HepG2 (cell line): ENCODE results near the gene SLC2A8. TPM values are rescaled to one million over a fixed set of nuclear protein-coding genes. Genes with fewer than 3 reads are reported as not detected.
A peak's percentile ranks its signal among the peaks of the same experiment; 100 is the strongest.

Source experiments
- EED ChIP-seq: sonication (generic); formaldehyde crosslinking; IDR thresholded peaks from 2 replicates; pipeline ENCODE4 v1.5.0; 2020; ENCODE audit warnings: mild to moderate bottlenecking, missing genetic modification reagents
- FOXK1 ChIP-seq: sonication (generic); formaldehyde crosslinking; IDR thresholded peaks from 2 replicates; pipeline ENCODE4 v1.4.0; 2020; ENCODE audit warnings: low read depth, missing genetic modification reagents, borderline replicate concordance
- JDP2 ChIP-seq: sonication (generic); formaldehyde crosslinking; IDR thresholded peaks from 2 replicates; pipeline ENCODE4 v1.8.1; 2022; ENCODE audit warnings: missing genetic modification reagents, borderline replicate concordance
- MAFK ChIP-seq, 2 experiments: IDR thresholded peaks in 1 of 2; conservative IDR thresholded peaks in 1 of 2; 2 replicates each; pipeline ENCODE4 v1.6.1; 2011; ENCODE audit warnings: improper control_type of control experiment in 2 of 2, low read length in 2 of 2
- MLLT10 ChIP-seq: sonication (generic); formaldehyde crosslinking; IDR thresholded peaks from 2 replicates; pipeline ENCODE4 v1.4.0; 2020; ENCODE audit warnings: missing genetic modification reagents
- NCOA1 ChIP-seq: sonication (generic); formaldehyde crosslinking; IDR thresholded peaks from 2 replicates; pipeline ENCODE4 v1.9.0; 2021; ENCODE audit warnings: missing genetic modification reagents
- NFKB2 ChIP-seq: sonication (generic); formaldehyde crosslinking; IDR thresholded peaks from 2 replicates; pipeline ENCODE4 v1.4.0; 2020; ENCODE audit warnings: missing genetic modification reagents, borderline replicate concordance
- PLRG1 ChIP-seq: fragments of 450-650 bp; conservative IDR thresholded peaks from 2 replicates; pipeline ENCODE4 v1.6.1; 2016
- RBAK ChIP-seq: sonication (generic); formaldehyde crosslinking; IDR thresholded peaks from 2 replicates; pipeline ENCODE4 v1.5.1; 2020; ENCODE audit warnings: mild to moderate bottlenecking, missing genetic modification reagents
- TCF12 ChIP-seq, 2 experiments: fragments of 450-650 bp in 1 of 2; sonication (generic) in 1 of 2; formaldehyde crosslinking in 1 of 2; IDR thresholded peaks; 2 replicates each; pipeline versions ENCODE4 v1.6.1 to v1.8.0; 2017 to 2022; ENCODE audit warnings: antibody characterized with exemption in 1 of 2, mild to moderate bottlenecking in 1 of 2, missing genetic modification reagents in 1 of 2, moderate library complexity in 1 of 2
- TP53 ChIP-seq: sonication (generic); formaldehyde crosslinking; conservative IDR thresholded peaks from 2 replicates; pipeline ENCODE4 v1.4.0; 2020; ENCODE audit warnings: missing genetic modification reagents
- ZNF703 ChIP-seq: sonication (generic); formaldehyde crosslinking; IDR thresholded peaks from 2 replicates; pipeline ENCODE4 v1.5.1; 2020; ENCODE audit warnings: missing genetic modification reagents, mild to moderate bottlenecking, moderate library complexity, borderline replicate concordance
- polyA plus RNA-seq, 8 experiments: library from polyadenylated mRNA; depleted of rRNA in 3 of 8; stranded (reverse) in 7 of 8; unstranded in 1 of 8; fragments of >200 nt; fragmentation: Illumina TruSeq in 4 of 8; extraction: Trizol in 4 of 8; gene quantifications; 2 replicates each; pipeline versions ENCODE4 v1.2.1 to v1.2.3, GENCODE V29; 2011 to 2016; ENCODE audit warnings: low read depth in 4 of 8, missing spikeins in 1 of 8, mixed read lengths in 1 of 8; ENCODE audit not compliant: insufficient read depth in 1 of 8
- total RNA-seq, 5 experiments: library from RNA; depleted of rRNA; stranded (reverse); fragments of >200 nt; fragmentation: Illumina TruSeq; extraction: Trizol; gene quantifications; 2 replicates each; pipeline ENCODE4 v1.2.3, GENCODE V29; 2016; ENCODE audit warnings: low read depth in 1 of 5
- TF ChIP-seq, protein P1 (sequence below): sonication (generic); formaldehyde crosslinking; IDR thresholded peaks from 2 replicates; pipeline ENCODE4 v1.4.0; 2020; ENCODE audit warnings: low read depth, missing genetic modification reagents
- TF ChIP-seq, protein P2 (sequence below): sonication (generic); formaldehyde crosslinking; IDR thresholded peaks from 2 replicates; pipeline ENCODE4 v1.4.0; 2020; ENCODE audit warnings: mild to moderate bottlenecking, missing genetic modification reagents
- TF ChIP-seq, protein P3 (sequence below), 2 experiments: fragments of 450-650 bp in 1 of 2; sonication (generic) in 1 of 2; formaldehyde crosslinking in 1 of 2; IDR thresholded peaks; 2 replicates each; pipeline versions ENCODE4 v1.6.1 to v1.8.0; 2016 to 2022; ENCODE audit warnings: antibody characterized with exemption in 1 of 2, mild to moderate bottlenecking in 1 of 2, missing genetic modification reagents in 1 of 2

Gene SLC2A8
- total and polyA plus RNA-seq, 2 of the 13 experiments (the other 11 are each of a cell fraction or from before 2014, with no cell fraction given) = 22.6 to 48.6 TPM

DNA sequence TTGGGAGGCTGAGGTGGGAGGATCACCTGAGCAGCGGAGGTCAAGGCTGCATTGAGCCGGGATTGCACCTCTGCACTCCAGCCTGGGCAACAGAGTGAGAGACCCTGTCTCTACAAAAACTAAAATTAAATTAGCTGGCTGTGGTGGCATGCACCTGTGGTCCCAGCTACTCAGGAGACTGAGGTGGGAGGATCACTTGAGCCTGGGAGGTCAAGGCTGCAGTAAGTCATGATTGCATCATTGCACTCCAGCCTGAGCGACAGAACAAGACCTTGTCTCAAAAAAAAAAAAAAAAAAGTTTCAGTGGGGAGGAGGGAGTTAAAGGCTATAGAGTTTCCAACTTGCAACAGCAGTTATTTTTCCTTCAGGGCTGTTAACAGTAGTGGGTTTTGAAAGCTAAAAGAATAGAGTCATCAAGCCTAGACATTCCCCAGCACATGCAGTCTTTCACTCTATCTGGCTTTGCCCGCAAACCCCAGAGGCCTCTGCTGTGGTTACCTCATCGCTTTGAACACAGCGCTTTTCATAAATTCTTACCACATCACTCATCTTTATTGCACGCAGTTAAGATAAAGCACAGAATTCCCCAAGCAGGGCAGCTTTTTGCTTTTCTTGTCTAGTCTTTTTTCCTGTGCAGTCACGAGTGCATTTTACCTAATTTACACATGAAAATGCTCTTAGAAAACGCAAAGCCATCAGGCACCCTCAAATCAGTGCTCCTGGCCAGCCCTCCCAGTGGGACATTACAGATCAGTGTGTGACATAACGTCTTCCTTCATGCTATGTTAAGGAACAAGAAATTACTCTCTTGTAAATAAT, 8.7 kb upstream of the SLC2A8 start (continued):
- TF ChIP-seq, protein P1, sequence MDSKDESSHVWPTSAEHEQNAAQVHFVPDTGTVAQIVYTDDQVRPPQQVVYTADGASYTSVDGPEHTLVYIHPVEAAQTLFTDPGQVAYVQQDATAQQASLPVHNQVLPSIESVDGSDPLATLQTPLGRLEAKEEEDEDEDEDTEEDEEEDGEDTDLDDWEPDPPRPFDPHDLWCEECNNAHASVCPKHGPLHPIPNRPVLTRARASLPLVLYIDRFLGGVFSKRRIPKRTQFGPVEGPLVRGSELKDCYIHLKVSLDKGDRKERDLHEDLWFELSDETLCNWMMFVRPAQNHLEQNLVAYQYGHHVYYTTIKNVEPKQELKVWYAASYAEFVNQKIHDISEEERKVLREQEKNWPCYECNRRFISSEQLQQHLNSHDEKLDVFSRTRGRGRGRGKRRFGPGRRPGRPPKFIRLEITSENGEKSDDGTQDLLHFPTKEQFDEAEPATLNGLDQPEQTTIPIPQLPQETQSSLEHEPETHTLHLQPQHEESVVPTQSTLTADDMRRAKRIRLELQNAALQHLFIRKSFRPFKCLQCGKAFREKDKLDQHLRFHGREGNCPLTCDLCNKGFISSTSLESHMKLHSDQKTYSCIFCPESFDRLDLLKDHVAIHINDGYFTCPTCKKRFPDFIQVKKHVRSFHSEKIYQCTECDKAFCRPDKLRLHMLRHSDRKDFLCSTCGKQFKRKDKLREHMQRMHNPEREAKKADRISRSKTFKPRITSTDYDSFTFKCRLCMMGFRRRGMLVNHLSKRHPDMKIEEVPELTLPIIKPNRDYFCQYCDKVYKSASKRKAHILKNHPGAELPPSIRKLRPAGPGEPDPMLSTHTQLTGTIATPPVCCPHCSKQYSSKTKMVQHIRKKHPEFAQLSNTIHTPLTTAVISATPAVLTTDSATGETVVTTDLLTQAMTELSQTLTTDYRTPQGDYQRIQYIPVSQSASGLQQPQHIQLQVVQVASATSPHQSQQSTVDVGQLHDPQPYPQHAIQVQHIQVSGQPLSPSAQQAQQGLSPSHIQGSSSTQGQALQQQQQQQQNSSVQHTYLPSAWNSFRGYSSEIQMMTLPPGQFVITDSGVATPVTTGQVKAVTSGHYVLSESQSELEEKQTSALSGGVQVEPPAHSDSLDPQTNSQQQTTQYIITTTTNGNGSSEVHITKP (CRISPR knock-in tag) = no peak; the same call in 1 of the 2 replicates
- TF ChIP-seq FOXK1 (CRISPR knock-in tag) = no peak
- no peak for TF ChIP-seq MLLT10 (CRISPR knock-in tag)
- TF ChIP-seq TP53 (CRISPR knock-in tag) = no peak
- TF ChIP-seq EED (CRISPR knock-in tag) = no peak
- TF ChIP-seq NCOA1 = no peak
- TF ChIP-seq, protein P2, sequence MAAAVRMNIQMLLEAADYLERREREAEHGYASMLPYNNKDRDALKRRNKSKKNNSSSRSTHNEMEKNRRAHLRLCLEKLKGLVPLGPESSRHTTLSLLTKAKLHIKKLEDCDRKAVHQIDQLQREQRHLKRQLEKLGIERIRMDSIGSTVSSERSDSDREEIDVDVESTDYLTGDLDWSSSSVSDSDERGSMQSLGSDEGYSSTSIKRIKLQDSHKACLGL (CRISPR knock-in tag) = no peak
- TF ChIP-seq ZNF703 = no peak
- TF ChIP-seq PLRG1 = no peak
- no peak for TF ChIP-seq NFKB2 (CRISPR knock-in tag)
- no peak for TF ChIP-seq JDP2 (CRISPR knock-in tag)
- TF ChIP-seq, protein P3, sequence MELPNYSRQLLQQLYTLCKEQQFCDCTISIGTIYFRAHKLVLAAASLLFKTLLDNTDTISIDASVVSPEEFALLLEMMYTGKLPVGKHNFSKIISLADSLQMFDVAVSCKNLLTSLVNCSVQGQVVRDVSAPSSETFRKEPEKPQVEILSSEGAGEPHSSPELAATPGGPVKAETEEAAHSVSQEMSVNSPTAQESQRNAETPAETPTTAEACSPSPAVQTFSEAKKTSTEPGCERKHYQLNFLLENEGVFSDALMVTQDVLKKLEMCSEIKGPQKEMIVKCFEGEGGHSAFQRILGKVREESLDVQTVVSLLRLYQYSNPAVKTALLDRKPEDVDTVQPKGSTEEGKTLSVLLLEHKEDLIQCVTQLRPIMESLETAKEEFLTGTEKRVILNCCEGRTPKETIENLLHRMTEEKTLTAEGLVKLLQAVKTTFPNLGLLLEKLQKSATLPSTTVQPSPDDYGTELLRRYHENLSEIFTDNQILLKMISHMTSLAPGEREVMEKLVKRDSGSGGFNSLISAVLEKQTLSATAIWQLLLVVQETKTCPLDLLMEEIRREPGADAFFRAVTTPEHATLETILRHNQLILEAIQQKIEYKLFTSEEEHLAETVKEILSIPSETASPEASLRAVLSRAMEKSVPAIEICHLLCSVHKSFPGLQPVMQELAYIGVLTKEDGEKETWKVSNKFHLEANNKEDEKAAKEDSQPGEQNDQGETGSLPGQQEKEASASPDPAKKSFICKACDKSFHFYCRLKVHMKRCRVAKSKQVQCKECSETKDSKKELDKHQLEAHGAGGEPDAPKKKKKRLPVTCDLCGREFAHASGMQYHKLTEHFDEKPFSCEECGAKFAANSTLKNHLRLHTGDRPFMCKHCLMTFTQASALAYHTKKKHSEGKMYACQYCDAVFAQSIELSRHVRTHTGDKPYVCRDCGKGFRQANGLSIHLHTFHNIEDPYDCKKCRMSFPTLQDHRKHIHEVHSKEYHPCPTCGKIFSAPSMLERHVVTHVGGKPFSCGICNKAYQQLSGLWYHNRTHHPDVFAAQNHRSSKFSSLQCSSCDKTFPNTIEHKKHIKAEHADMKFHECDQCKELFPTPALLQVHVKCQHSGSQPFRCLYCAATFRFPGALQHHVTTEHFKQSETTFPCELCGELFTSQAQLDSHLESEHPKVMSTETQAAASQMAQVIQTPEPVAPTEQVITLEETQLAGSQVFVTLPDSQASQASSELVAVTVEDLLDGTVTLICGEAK (IDR thresholded peaks at IDR 0.05) = no peak
- TF ChIP-seq, protein P3 (CRISPR knock-in tag; IDR thresholded peaks at IDR 0.05) = no peak; the same call in 1 of the 2 replicates
- TF ChIP-seq MAFK (conservative IDR thresholded peaks at IDR 0.05 in 1 of 2, IDR thresholded peaks at IDR 0.05 in 1 of 2; ENCODE audit: low read length in 2 of 2) = 0 out of 4 replicates have a peak, but pooled peaks of 1 of the 2 experiments have one; percentile 3
- no peak for TF ChIP-seq TCF12 (IDR thresholded peaks at IDR 0.05)
- no peak for TF ChIP-seq TCF12 (CRISPR knock-in tag; IDR thresholded peaks at IDR 0.05)
- no peak for TF ChIP-seq RBAK
